HG03175 (cell line): ENCODE data around the gene PRR33.
"Not testable (repeated sequence)": the region's sequence is repeated elsewhere in the genome, so short reads cannot be mapped to it uniquely, and the experiment has no call there.

Experiments used
- ATAC-seq: cut with Tn5 transposase; IDR thresholded peaks from one replicate; pipeline ENCODE4 v1.9.1; 2021; ENCODE audit warnings: mild to moderate bottlenecking, moderate library complexity; ENCODE audit not compliant: unreplicated experiment

PRR33 gene

GRCh38 chr11:1877211-1878136 lies 14.2 kb downstream of the PRR33 start:
- no peak for ATAC-seq

DNA sequence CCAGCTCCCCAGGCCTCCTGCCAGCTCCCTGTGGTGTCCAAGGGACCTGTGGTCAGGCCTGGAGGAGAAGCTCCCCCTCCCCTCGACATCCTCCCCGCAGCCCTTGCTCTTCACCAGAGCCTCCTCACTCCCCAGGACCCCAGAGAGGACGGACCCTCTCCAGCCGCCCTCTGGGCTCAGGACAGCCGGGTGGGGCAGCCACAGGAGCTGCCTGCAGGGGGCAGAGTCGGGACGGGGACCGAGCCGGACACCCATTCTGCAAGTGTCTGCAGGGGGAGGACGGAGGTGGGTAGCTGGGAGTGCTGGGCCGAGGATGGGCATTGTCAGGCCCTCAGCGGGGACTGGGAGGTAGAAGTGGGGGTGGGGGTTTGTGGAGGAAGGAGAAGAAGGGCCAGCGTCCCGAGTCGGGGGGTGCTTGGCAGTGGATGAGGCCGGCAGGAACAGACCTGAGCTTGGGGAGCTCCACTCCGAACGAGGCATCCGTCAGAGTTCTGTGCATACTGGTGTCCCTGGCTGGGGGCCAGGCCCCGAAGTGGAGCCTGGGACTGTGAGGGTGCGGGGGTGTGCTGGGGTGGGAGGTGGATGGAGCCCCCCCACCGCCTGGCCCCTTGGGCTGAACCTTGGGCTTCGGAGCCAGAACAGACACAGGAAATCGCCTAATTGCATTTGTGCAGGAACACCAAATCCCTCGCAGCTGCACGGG lies 15.2 kb downstream of the PRR33 start:
- no peak for ATAC-seq

DNA sequence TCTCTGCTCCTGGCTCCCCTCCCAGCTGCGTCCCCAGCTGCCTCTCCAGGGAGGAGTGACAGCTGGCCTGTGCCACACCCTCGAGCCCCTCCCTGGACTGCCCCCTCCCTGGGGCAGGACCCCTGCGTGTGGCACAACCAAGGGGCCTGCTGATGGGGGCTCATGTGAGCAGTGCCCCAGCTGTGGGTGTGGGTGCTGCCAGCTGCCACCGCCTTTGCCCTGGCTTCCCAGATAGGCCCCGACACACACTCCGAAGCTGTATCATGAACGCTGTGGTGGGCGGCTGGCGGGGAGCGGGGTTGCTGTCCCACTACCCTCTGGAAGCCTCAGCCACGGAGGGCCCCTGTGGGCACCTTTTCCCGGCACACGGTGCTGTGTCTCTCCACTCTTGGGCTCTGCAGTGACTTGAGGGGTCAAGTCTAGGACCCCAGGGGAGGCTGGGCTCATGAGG lies 15.8 kb downstream of the PRR33 start:
- not testable (repeated sequence) for ATAC-seq

DNA sequence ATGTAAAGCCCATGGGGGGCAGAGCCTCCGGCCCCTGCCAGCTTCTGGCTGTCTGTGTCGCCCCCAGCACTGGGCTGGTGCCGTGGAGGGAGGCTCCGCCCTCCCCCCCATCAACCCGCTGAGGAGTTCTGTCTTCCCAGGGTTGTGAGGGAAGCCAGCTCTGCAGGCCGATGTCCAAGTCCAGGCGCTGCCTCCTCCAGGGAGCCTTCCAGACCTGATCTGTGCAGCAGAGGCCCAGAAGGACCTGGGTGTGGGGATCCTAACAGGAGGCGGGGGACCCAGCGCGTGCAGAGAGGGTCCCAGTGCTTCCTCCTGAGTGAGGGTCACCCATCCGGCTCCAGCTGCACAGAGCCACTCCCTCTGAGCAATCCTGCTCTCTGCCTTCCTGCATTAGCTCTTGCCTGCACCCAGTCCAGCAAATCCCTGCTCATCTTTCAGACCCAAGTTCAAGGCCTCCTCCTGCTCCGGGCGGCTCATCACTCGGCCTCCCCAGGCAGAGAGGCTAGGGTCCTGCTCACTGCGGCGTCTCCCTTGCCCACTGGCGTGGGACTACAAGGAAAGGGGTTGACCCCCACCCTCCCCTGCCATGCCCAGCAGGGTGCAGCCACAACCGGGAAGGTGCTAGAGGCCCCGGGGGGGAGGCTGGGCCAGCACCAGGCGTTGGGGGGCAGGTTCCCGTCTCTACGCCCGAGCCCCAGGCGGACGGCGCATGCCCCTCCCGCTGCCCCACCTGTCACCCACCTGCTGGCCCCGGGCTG lies 16.4 kb downstream of the PRR33 start:
- ATAC-seq = no peak

- ATAC-seq = not testable (repeated sequence)
These were observed 17.1 kb downstream of the PRR33 start for GRCh38 chr11:1874441-1875092.

DNA sequence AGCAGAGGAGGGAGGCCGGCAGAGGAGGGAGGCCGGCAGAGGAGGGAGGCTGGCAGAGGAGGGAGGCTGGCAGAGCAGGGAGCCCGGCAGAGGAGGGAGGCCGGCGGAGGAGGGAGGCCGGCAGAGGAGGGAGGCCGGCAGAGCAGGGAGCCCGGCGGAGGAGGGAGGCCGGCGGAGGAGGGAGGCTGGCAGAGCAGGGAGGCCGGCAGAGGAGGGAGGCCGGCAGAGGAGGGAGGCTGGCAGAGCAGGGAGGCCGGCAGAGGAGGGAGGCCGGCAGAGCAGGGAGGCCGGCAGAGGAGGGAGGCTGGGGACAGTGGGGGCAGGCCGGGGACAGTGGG lies 17.9 kb downstream of the PRR33 start:
- ATAC-seq = not testable (repeated sequence)

- no peak for ATAC-seq
These were observed 18.5 kb downstream of the PRR33 start for GRCh38 chr11:1873048-1873812.

- ATAC-seq = no peak
These were observed 19.3 kb downstream of the PRR33 start for GRCh38 chr11:1872267-1872985.

- ATAC-seq = no peak
These were observed 20.2 kb downstream of the PRR33 start for GRCh38 chr11:1871531-1871930.

- no peak for ATAC-seq
These were observed 20.8 kb downstream of the PRR33 start for GRCh38 chr11:1870721-1871466.

DNA sequence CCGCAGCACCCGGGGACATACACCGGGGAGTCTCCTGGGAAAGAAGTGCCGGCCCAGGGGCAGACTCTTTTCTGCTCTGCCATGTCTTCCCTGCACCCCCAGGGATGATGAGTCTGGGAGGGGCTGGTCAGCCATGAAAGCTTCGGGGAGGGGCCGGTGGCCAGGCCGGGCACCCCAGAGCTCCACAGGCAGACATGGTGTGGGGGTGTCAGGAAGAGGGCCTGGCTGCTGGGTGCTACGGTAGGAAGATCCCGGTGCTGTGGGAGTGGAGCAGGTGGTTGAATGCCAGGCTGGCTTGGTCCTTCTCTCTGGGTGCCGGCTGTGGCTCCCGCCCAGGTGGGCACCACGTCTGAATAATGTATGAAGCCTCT lies 21.4 kb downstream of the PRR33 start:
- ATAC-seq = no peak

GRCh38 chr11:1869427-1870325 lies 22.0 kb downstream of the PRR33 start:
- ATAC-seq = no peak

DNA sequence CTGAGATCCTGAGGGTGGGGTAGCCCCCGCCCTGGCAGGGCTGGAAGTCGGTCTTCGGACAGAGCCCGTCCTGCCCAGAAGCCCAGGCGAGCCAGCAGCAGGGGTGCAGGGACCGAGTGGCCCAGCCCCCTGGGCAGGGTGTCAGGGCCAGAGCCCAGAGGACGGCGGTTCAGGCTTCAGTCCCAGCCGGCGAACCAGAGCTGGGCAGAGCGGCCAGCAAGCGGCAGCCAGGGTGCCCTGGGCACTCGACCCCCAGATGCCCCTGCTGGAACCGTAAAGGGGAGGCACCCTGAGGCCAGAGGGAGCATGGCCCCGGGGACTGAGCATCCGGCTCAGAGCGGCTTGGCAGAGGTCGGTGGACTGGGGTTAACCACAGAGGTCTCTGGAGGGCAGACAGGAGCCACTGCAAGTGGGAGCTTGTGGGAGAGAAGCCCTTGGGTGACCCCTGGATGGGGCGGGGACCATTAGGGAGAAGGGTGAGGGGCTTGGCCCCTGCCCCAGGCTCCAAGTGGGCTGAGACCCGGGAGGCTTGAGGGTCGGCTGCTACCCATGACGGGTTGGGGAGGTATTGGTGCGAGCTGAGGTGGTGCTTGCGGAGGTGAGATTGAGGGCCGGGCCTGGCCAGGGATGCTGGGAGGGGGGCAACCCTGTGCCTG lies 22.9 kb downstream of the PRR33 start:
- no peak for ATAC-seq

DNA sequence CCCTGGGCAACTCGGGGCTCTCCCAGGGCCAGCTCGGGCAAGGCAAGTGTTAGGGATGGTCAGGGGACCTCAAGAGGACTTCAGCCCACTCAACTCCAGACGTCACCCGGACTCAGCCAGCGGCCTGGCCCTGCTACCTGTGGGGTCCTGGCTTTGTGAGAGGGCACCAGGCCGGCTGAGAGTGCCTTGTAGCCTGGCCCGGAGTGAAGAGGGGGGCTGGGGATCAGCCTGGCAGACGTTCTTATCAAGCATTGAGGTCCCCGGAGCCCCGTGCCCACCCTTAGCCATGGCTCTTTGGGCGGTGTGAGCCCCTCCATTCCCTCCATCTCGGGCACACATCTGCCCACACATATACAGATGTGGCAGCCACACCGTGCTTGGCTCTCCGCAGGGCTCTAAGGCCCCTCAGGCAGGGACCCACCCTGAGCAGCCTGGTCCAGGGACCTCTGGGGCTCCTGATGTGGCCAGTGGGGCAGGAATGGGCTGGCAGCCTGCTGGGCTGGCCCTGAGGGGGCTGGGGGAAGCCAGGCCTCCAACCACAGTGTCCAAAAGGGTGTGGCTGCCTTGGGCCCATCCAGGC lies 23.5 kb downstream of the PRR33 start:
- no peak for ATAC-seq

- ATAC-seq = no peak
These were observed 24.3 kb downstream of the PRR33 start for GRCh38 chr11:1867381-1867780.

- no peak for ATAC-seq
These were observed 24.9 kb downstream of the PRR33 start for GRCh38 chr11:1866776-1867175.

- ATAC-seq = no peak
These were observed 25.5 kb downstream of the PRR33 start for GRCh38 chr11:1866226-1866625.
